ENCODE data around the gene SSTR5. TPM values are rescaled to one million over a fixed set of nuclear protein-coding genes. Genes with fewer than 3 reads are reported as not detected.

Gene SSTR5
- total RNA-seq, 4 donors from 2014 or later, result not detected

DNA sequence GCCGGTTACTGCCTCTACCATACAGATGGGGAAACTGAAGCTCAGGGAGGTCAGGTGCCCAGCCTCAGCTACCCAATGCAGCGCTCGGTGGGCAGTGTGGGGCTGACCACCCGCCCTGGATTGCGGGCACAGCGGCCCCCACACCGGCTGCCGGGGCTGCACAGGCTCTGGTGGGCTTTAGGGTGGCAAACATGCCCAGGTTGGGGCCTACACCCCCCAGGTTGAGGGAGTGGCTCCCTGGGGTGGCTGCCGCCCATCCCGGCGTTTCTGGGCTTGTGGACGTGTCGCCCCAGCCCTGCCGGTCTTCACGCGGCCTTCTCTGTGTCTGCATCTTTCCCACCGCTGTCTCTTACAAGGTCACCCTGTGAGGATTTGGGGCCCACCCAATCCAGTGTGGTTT is 40.9 kb upstream of the SSTR5 start:
- Histone ChIP-seq H3K4me1 (peaks cover 0 to 25% (median 0%) of the 10 kb centered on the region in 4 donors), H3K27me3 (peaks cover 0 to 48% of the 10 kb centered on the region in 2 donors), H3K27ac (no peak overlapping the region), H3K9me3 (no peaks in the 10 kb centered on the region), H3K36me3 (no peaks in the 10 kb centered on the region), H3K4me3 (no peak overlapping the region)
- WGBS, 2 donors, result 90 to 95% methylated on average over 10 to 17 of the region's 17 CpGs
- TF ChIP-seq POLR2A (IDR thresholded peaks at IDR 0.05) (no peak), EP300 (IDR thresholded peaks at IDR 0.05) (no peak)
- TF ChIP-seq, protein P1, sequence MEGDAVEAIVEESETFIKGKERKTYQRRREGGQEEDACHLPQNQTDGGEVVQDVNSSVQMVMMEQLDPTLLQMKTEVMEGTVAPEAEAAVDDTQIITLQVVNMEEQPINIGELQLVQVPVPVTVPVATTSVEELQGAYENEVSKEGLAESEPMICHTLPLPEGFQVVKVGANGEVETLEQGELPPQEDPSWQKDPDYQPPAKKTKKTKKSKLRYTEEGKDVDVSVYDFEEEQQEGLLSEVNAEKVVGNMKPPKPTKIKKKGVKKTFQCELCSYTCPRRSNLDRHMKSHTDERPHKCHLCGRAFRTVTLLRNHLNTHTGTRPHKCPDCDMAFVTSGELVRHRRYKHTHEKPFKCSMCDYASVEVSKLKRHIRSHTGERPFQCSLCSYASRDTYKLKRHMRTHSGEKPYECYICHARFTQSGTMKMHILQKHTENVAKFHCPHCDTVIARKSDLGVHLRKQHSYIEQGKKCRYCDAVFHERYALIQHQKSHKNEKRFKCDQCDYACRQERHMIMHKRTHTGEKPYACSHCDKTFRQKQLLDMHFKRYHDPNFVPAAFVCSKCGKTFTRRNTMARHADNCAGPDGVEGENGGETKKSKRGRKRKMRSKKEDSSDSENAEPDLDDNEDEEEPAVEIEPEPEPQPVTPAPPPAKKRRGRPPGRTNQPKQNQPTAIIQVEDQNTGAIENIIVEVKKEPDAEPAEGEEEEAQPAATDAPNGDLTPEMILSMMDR (IDR thresholded peaks at IDR 0.05), result no peak
- no peak for DNase-seq (ENCODE audit: low spot score in 2 of 2)

DNA sequence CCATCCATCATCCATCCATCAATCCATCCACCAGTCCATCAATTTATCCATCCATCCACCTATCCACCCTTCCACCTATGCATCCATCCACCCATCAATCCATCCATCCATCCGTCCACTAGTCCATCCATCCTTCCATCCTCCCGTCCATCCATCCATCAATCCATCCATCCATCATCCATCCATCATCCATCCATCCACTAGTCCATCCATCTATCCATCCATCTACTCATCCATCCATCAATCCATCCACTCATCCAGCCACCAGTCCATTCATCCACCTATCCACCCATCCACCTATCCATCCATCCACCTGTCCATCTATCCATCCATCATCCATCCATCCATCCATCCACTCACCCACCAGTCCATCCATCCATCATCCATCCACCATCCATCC is 39.9 kb upstream of the SSTR5 start:
- H3K27me3 ChIP-seq, result peaks cover 0 to 41% of the 10 kb centered on the region in 2 donors
- H3K36me3 ChIP-seq, result no peaks in the 10 kb centered on the region
- H3K4me3 ChIP-seq, result no peak overlapping the region
- WGBS, 2 donors, result 94 to 97% methylated on average over 2 of the region's 2 CpGs
- no peak for DNase-seq (ENCODE audit: low spot score in 2 of 2)
- H3K27ac ChIP-seq, result no peak overlapping the region
- TF ChIP-seq EP300 (IDR thresholded peaks at IDR 0.05) (no peak), POLR2A (IDR thresholded peaks at IDR 0.05) (no peak)
- TF ChIP-seq, protein P1 (IDR thresholded peaks at IDR 0.05), result no peak
- H3K4me1 ChIP-seq, result peaks cover 0 to 19% (median 0%) of the 10 kb centered on the region in 4 donors
- H3K9me3 ChIP-seq, result no peaks in the 10 kb centered on the region

DNA sequence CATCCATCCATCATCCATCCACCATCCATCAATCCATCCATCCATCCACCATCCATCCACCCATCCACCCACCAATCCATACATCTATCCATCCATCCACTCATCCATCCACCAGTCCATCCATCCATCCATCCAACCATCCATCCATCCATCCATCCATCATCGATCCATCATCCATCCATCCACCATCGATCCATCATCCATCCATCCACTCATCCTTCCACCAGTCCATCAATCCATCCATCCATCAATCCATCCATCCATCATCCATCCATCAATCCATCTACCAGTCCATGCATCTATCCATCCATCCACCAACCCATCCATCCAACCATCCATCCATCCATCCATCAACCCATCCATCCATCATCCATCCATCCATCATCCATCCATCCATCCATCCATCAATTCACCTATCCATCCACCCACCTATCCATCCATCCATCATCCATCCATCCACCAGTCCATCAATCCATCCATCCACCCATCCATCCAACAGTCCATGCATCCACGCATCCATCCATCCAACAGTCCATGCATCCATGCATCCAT is 39.3 kb upstream of the SSTR5 start:
- no peaks in the 10 kb centered on the region for H3K9me3 ChIP-seq

DNA sequence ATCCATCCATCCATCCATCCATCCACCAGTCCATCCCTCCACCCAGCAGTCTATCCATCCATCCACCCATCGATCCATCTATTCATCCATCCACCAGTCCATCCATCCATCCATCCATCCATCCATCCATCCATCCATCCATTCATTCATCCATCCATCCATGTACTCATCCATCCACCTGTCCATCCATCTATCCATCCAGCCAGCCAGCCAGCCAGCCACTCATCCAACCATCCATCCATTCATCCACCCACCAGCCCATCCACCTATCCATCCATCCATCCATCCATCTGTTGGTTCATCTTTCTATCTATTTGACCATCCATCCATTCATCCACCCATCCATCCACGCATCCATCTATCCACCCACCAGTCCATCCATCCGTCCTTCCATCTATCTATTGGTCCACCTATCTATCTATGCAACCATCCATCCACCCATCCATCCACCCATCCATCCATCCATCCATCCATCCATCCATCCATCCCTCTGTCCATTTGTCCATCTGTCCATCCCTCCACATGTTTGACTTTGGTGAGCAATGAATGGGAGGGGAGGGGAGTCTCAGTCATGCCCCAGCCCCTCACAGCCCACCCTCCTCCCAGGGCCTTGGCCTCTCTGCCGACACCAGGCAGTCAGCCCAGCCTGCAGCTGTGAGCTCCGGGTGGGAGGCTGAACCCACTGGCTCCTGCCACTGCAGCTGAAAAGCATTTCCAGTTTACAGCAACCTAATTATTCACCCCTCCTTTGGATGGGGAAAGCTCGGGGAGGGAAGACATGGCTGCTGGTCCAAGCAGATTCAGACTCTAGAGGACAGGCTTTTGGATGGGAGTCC is 38.1 kb upstream of the SSTR5 start:
- Histone ChIP-seq H3K36me3 (no peaks in the 10 kb centered on the region), H3K27me3 (peaks cover 0 to 29% of the 10 kb centered on the region in 2 donors), H3K27ac (no peak overlapping the region), H3K4me1 (peaks cover 0 to 6% (median 0%) of the 10 kb centered on the region in 4 donors), H3K4me3 (no peak overlapping the region), H3K9me3 (no peaks in the 10 kb centered on the region)
- TF ChIP-seq POLR2A (IDR thresholded peaks at IDR 0.05) (no peak), EP300 (IDR thresholded peaks at IDR 0.05) (no peak)
- TF ChIP-seq, protein P1 (IDR thresholded peaks at IDR 0.05), result no peak
- no peak for DNase-seq (ENCODE audit: low spot score in 2 of 2)
- 60 to 68% methylated on average over 6 of the region's 6 CpGs for WGBS, 2 donors

More for the DNA sequence above, 39.3 kb upstream of the SSTR5 start:
- TF ChIP-seq, protein P1 (IDR thresholded peaks at IDR 0.05), result no peak
- TF ChIP-seq EP300 (IDR thresholded peaks at IDR 0.05) (no peak), POLR2A (IDR thresholded peaks at IDR 0.05) (no peak)
- Histone ChIP-seq H3K36me3 (no peaks in the 10 kb centered on the region), H3K4me3 (no peak overlapping the region), H3K4me1 (peaks cover 0 to 13% (median 0%) of the 10 kb centered on the region in 4 donors), H3K27ac (no peak overlapping the region), H3K27me3 (peaks cover 0 to 41% of the 10 kb centered on the region in 2 donors)
- no peak for DNase-seq (ENCODE audit: low spot score in 2 of 2)
- 99 to 100% methylated on average over 3 of the region's 3 CpGs for WGBS, 2 donors

DNA sequence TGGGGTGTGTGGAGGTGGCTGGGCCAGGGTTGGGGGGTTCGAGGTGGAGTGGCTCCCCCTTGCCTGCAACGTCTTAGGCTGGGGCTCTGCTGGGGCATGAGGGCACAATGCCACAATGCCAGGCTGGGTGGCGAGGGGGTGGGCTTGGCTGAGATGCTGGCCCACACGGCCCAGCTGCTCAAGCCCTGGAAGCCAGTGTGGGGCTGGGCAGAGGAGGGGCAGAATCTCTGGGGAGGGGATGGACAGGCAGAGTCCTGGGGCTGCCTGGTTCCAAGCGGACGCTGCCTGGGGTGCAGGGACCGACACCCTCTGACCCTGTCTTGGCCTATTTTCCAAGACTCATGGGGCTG is 37.5 kb upstream of the SSTR5 start:
- no peaks in the 10 kb centered on the region for H3K36me3 ChIP-seq
- peaks cover 0 to 5% (median 0%) of the 10 kb centered on the region in 4 donors for H3K4me1 ChIP-seq
- WGBS, 2 donors, result 70 to 71% methylated on average over 7 of the region's 7 CpGs
- no peak for DNase-seq (ENCODE audit: low spot score in 2 of 2)
- H3K9me3 ChIP-seq, result no peaks in the 10 kb centered on the region
- peaks cover 0 to 24% of the 10 kb centered on the region in 2 donors for H3K27me3 ChIP-seq
- no peak for TF ChIP-seq POLR2A (IDR thresholded peaks at IDR 0.05)
- TF ChIP-seq, protein P1 (IDR thresholded peaks at IDR 0.05), result no peak
- TF ChIP-seq EP300 (IDR thresholded peaks at IDR 0.05), result no peak
- no peak overlapping the region for H3K4me3 ChIP-seq
- no peak overlapping the region for H3K27ac ChIP-seq
